GM20431 (cell line): ENCODE data around the gene C1QTNF2.

Source experiments
- in situ Hi-C: fragments of 300-500 bp; cut with MseI, MboI; formaldehyde crosslinking; loops from one replicate; pipeline ENCODE4 v1.15.0; 2020; ENCODE audit warnings: low sequenced_read_pairs; ENCODE audit not compliant: unreplicated experiment

C1QTNF2 gene

GRCh38 chr5:160369990-160370712 lies at the start of gene C1QTNF2:
Gene C1QTNF2 (minus strand): TSS chr5:160370626. CDS start chr5:160355011, 15,615 bp downstream.
- in situ Hi-C loops = no loop called here

GRCh38 chr5:160420331-160420610 lies 49.8 kb upstream of the C1QTNF2 start:
- in situ Hi-C loops = no loop called here

GRCh38 chr5:160419458-160420330 lies 49.3 kb upstream of the C1QTNF2 start:
- in situ Hi-C loops = no loop called here

GRCh38 chr5:160418561-160419457 lies 48.4 kb upstream of the C1QTNF2 start, which contains the start of gene SLU7:
Gene SLU7 (minus strand): TSS chr5:160419081. CDS start chr5:160415294, 3,787 bp downstream.
- in situ Hi-C loops = no loop called here

- in situ Hi-C loops = no loop called here
Measured at GRCh38 chr5:160399402-160400353, 29.3 kb upstream of the C1QTNF2 start, which contains the start of gene FAM200C. Gene FAM200C (minus strand): TSS chr5:160400054. CDS start chr5:160395490, 4,564 bp downstream.

- in situ Hi-C loops = no loop called here
Measured at GRCh38 chr5:160398806-160399205, 28.4 kb upstream of the C1QTNF2 start.

GRCh38 chr5:160397492-160397891 lies 27.1 kb upstream of the C1QTNF2 start:
- in situ Hi-C loops = no loop called here

GRCh38 chr5:160395111-160395510 lies 24.7 kb upstream of the C1QTNF2 start:
- in situ Hi-C loops = no loop called here

GRCh38 chr5:160390787-160391696 lies 20.6 kb upstream of the C1QTNF2 start:
- in situ Hi-C loops = no loop called here

GRCh38 chr5:160387445-160387844 lies 17.0 kb upstream of the C1QTNF2 start:
- in situ Hi-C loops = no loop called here

GRCh38 chr5:160385496-160385895 lies 15.1 kb upstream of the C1QTNF2 start:
- in situ Hi-C loops = no loop called here

GRCh38 chr5:160384681-160385080 lies 14.3 kb upstream of the C1QTNF2 start:
- in situ Hi-C loops = no loop called here

GRCh38 chr5:160382346-160382745 lies 11.9 kb upstream of the C1QTNF2 start:
- in situ Hi-C loops = no loop called here

- in situ Hi-C loops = no loop called here
Measured at GRCh38 chr5:160380041-160380440, 9.6 kb upstream of the C1QTNF2 start.

- in situ Hi-C loops = no loop called here
Measured at GRCh38 chr5:160379511-160379910, 9.1 kb upstream of the C1QTNF2 start.

- in situ Hi-C loops = no loop called here
Measured at GRCh38 chr5:160378330-160378729, 7.9 kb upstream of the C1QTNF2 start.

GRCh38 chr5:160377651-160378050 lies 7.2 kb upstream of the C1QTNF2 start:
- in situ Hi-C loops = no loop called here

- in situ Hi-C loops = no loop called here
Measured at GRCh38 chr5:160376416-160376815, 6.0 kb upstream of the C1QTNF2 start.
